HepG2 (cell line): ENCODE measurements around the gene PPP2R5D. TPM values are rescaled to one million over a fixed set of nuclear protein-coding genes. Genes with fewer than 3 reads are reported as not detected.

ENCODE experiments used
- ASH2L ChIP-seq: fragments of 300-600, 200-600 bp; sonication (generic); IDR thresholded peaks from 2 replicates; pipeline ENCODE4 v1.7.0; 2017; ENCODE audit warnings: low read depth, mild to moderate bottlenecking, moderate library complexity, mixed read lengths, low read length; ENCODE audit not compliant: insufficient read length
- FOSL1 ChIP-seq: sonication (generic); formaldehyde crosslinking; IDR thresholded peaks from 2 replicates; pipeline ENCODE4 v1.9.0; 2021; ENCODE audit warnings: missing genetic modification reagents, borderline replicate concordance
- FOXC1 ChIP-seq: sonication (generic); formaldehyde crosslinking; IDR thresholded peaks from 2 replicates; pipeline ENCODE4 v1.8.0; 2022; ENCODE audit warnings: mild to moderate bottlenecking, missing genetic modification reagents, borderline replicate concordance
- GTF2F1 ChIP-seq: fragments of 150-350 bp; IDR thresholded peaks from 2 replicates; pipeline ENCODE4 v1.6.1; 2014; ENCODE audit warnings: low read length
- MAX ChIP-seq: IDR thresholded peaks from 2 replicates; pipeline ENCODE4 v1.6.1; 2012; ENCODE audit warnings: inconsistent platforms
- NFYC ChIP-seq: IDR thresholded peaks from 2 replicates; pipeline ENCODE4 v1.6.1; 2016; ENCODE audit warnings: missing genetic modification reagents, missing compliant biosample characterization
- RBM39 ChIP-seq: fragments of 200-400 bp; formaldehyde crosslinking; IDR thresholded peaks from one replicate; pipeline ENCODE4 v1.6.1; 2018; ENCODE audit warnings: antibody characterized with exemption, mild to moderate bottlenecking, low read depth, low read length; ENCODE audit not compliant: poor library complexity, severe bottlenecking
- RELA ChIP-seq: sonication (generic); formaldehyde crosslinking; IDR thresholded peaks from 2 replicates; pipeline ENCODE4 v1.4.0; 2020; ENCODE audit warnings: missing genetic modification reagents
- RNF219 ChIP-seq: sonication (generic); formaldehyde crosslinking; IDR thresholded peaks from 2 replicates; pipeline ENCODE4 v1.5.0; 2020; ENCODE audit warnings: mild to moderate bottlenecking, missing genetic modification reagents
- ZNF407 ChIP-seq: sonication (generic); formaldehyde crosslinking; IDR thresholded peaks from one replicate; pipeline ENCODE4 v1.5.1; 2020; ENCODE audit warnings: mild to moderate bottlenecking, missing genetic modification reagents; ENCODE audit errors: not compliant biosample characterization
- polyA plus RNA-seq, 8 experiments: library from polyadenylated mRNA; depleted of rRNA in 3 of 8; stranded (reverse) in 7 of 8; unstranded in 1 of 8; fragments of >200 nt; fragmentation: Illumina TruSeq in 4 of 8; extraction: Trizol in 4 of 8; gene quantifications; 2 replicates each; pipeline versions ENCODE4 v1.2.1 to v1.2.3, GENCODE V29; 2011 to 2016; ENCODE audit warnings: low read depth in 4 of 8, missing spikeins in 1 of 8, mixed read lengths in 1 of 8; ENCODE audit not compliant: insufficient read depth in 1 of 8
- total RNA-seq, 5 experiments: library from RNA; depleted of rRNA; stranded (reverse); fragments of >200 nt; fragmentation: Illumina TruSeq; extraction: Trizol; gene quantifications; 2 replicates each; pipeline ENCODE4 v1.2.3, GENCODE V29; 2016; ENCODE audit warnings: low read depth in 1 of 5
- TF ChIP-seq, protein P1 (sequence below): sonication (generic); formaldehyde crosslinking; IDR thresholded peaks from 2 replicates; pipeline ENCODE4 v1.8.1; 2023; ENCODE audit warnings: mild to moderate bottlenecking, missing genetic modification reagents
- TF ChIP-seq, protein P2 (sequence below): sonication (generic); formaldehyde crosslinking; IDR thresholded peaks from 2 replicates; pipeline ENCODE4; 2020; ENCODE audit warnings: missing genetic modification reagents, mild to moderate bottlenecking, borderline replicate concordance

Gene PPP2R5D
- total and polyA plus RNA-seq, 2 of the 13 experiments (the other 11 are each of a cell fraction or from before 2014, with no cell fraction given) = 53.7 to 60.4 TPM

DNA sequence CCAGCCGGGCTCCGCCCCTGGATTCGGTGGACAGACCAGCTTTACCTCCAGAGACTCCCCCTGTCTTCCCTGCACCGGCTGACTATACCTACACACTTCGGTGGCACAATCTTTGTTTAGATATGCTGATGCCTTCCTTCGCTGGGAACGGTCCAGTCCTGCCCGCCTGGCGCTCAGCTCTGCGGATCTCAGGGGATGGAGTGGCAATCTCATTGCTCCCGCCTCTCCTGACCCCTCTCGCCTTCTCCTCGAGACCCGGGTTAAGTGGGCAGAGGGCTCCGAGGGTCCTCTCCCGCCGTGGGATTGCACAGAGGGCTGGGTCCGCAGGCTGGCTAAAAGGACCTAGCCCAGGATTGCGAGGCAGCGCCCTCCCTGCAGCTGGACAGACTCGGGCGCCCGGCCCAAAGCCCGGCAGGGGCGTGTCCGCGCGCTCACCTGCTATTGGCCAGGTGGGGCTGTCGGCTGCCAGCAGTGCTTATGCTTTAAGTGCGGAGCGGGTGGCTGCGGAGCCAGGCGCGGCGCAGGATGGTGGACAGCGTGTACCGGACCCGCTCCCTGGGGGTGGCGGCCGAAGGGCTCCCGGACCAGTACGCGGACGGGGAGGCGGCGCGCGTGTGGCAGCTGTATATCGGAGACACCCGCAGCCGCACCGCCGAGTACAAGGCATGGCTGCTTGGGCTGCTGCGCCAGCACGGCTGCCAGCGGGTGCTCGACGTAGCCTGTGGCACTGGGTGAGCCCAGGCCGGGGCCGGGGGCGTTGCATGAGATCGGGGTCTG is 23.9 kb upstream of the PPP2R5D start, which contains the start of gene GNMT (continued):
- TF ChIP-seq ZNF407 (CRISPR knock-in tag) (peak; percentile 54), ASH2L (peak; percentile 46), NFYC (CRISPR knock-in tag) (peak; percentile 79), RELA (CRISPR knock-in tag) (no peak), RNF219 (CRISPR knock-in tag) (no peak), FOXC1 (CRISPR knock-in tag) (peak; percentile 86), FOSL1 (peak; percentile 28; the same call in 1 of the 2 replicates), MAX (peak; percentile 71), RBM39 (peak; percentile 62), GTF2F1 (no peak)
- TF ChIP-seq, protein P1, sequence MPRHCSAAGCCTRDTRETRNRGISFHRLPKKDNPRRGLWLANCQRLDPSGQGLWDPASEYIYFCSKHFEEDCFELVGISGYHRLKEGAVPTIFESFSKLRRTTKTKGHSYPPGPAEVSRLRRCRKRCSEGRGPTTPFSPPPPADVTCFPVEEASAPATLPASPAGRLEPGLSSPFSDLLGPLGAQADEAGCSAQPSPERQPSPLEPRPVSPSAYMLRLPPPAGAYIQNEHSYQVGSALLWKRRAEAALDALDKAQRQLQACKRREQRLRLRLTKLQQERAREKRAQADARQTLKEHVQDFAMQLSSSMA (CRISPR knock-in tag) = peak; percentile 23; the same call in 1 of the 2 replicates
- TF ChIP-seq, protein P2, sequence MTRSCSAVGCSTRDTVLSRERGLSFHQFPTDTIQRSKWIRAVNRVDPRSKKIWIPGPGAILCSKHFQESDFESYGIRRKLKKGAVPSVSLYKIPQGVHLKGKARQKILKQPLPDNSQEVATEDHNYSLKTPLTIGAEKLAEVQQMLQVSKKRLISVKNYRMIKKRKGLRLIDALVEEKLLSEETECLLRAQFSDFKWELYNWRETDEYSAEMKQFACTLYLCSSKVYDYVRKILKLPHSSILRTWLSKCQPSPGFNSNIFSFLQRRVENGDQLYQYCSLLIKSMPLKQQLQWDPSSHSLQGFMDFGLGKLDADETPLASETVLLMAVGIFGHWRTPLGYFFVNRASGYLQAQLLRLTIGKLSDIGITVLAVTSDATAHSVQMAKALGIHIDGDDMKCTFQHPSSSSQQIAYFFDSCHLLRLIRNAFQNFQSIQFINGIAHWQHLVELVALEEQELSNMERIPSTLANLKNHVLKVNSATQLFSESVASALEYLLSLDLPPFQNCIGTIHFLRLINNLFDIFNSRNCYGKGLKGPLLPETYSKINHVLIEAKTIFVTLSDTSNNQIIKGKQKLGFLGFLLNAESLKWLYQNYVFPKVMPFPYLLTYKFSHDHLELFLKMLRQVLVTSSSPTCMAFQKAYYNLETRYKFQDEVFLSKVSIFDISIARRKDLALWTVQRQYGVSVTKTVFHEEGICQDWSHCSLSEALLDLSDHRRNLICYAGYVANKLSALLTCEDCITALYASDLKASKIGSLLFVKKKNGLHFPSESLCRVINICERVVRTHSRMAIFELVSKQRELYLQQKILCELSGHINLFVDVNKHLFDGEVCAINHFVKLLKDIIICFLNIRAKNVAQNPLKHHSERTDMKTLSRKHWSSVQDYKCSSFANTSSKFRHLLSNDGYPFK (CRISPR knock-in tag) = peak; percentile 85; the same call in 1 of the 2 replicates
